ENCODE results near the gene ZNF579.

DNA sequence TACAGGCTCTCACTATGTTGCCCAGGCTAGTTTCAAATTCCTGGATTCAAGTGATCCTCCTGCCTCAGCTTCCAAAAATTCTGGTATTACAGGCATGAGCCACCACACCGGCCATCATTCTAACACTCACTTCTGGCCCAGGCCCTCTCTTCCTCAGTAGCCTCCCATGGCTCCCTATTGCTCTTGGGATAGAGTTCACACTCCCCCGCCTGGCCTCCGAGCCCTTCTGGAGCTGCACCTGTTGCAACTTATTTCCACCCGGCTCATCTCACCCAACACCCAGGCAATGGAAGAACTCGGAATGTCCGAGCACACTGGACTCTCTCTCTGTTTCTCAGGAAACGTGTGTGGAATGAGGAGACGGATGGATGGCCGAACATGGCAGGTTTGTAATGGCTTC lies 26.3 kb downstream of the ZNF579 start:
- TF ChIP-seq ZNF274 (IDR thresholded peaks at IDR 0.05; ENCODE audit: low read depth, low read length) (no peak), YY1 (IDR thresholded peaks at IDR 0.05; ENCODE audit: insufficient read depth, insufficient read length) (no peak)

Measured in NT2/D1 (cell line).